ENCODE data around the gene CCDC88C. TPM values are rescaled to one million over a fixed set of nuclear protein-coding genes. Genes with fewer than 3 reads are reported as not detected.
"Not testable (repeated sequence)": the region's sequence is repeated elsewhere in the genome, so short reads cannot be mapped to it uniquely, and the experiment has no call there.

Gene CCDC88C
- total RNA-seq, 1 donor from 2014 or later: 16.5 TPM

DNA sequence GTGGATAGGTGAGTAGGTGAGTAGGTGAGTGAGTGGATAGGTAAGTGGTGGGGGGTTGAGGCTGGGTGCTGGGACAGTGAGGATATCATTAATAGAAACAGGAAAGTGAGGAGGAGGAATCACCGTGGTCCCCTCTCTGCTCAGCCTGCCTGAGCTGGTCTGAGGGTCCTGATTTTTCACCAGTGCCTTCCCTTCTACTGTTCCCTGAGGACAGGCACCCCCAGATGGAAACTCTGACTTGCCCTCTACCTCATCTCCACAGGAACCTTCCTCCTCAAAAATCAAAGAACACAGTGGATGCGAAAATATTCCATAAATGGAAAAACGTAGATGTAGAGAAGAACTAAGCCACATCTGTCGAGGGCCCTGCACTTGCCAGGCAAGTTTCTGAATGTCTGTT, 175.0 kb downstream of the CCDC88C start:
- no peak for DNase-seq

DNA sequence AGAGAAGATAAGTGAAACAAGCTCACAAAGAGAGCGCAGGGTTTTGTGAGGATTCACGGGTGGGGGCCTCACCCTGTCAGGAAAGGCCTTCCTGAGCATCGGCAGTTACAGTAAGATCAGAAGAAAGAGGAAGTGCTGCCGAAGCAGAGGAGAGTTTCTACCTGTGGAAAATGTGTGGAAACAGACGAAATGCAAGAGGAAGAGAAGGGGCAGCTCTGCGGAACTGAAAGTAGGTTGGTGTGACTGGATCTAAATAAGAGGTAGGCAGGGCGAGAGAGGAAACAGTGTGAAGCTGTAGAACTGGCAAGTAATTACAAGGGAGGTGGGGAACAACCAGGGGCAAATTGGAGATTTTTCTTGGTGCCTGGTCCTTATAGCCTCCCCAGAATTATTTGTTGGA, 175.8 kb downstream of the CCDC88C start:
- DNase-seq: no peak

- no peak for DNase-seq
These were observed 179.0 kb downstream of the CCDC88C start for GRCh38 chr14:91238661-91239060.

DNA sequence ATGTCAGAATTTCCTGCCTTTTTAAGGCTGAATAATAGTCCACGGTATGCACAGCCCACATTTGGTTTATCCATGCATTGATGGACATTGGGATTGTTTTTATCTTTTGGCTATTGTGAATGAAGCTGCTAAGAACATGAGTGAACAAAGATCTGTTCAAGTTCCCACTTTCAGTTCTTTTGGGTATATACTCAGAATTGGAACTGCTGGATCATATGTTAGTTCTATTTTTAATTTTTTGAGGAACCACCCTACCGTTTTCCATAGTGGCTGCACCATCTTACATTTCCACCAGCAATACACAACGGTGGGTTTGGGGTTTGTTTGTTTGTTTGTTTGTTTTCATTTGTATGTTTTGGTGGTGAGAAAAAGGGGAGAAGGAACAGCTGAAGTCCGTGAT, 179.5 kb downstream of the CCDC88C start:
- no peak for DNase-seq

- no peak for DNase-seq
These were observed 180.4 kb downstream of the CCDC88C start for GRCh38 chr14:91237219-91237618.

DNA sequence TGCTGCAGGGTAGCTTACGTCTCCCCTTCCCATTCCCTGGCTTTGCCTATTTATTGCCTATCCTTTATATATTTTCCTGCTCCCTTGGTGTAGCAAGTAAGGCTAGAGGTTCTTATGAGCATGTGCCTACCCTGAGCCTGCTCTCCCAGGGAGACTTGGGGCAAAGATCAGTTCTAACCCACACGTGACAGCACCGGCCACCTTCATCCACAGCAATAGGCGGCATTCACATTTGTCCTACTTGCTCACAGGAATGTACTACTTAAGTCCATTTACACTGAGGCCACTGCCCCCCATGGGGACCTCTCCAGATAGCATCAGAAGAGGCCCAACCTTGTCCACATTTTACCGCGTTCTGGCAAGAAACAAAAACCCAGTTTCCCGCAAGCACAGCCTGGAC, 181.8 kb downstream of the CCDC88C start:
- no peak for DNase-seq

DNA sequence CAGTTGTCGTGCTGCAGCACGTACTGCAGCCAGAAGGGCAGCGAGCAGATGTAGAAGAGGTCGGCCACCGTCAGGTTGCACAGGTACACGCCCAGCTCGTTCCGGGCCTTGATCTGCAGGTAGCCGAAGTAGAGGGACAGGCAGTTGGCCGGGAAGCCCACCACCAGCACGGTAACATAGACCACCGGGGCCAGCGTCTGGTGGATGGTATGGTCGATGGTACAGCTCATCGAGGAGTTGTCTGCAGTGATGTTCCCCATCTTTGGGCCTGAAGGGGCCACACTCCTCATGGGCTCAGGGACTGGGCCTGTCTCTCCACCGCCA, 182.9 kb downstream of the CCDC88C start:
- no peak for DNase-seq

DNA sequence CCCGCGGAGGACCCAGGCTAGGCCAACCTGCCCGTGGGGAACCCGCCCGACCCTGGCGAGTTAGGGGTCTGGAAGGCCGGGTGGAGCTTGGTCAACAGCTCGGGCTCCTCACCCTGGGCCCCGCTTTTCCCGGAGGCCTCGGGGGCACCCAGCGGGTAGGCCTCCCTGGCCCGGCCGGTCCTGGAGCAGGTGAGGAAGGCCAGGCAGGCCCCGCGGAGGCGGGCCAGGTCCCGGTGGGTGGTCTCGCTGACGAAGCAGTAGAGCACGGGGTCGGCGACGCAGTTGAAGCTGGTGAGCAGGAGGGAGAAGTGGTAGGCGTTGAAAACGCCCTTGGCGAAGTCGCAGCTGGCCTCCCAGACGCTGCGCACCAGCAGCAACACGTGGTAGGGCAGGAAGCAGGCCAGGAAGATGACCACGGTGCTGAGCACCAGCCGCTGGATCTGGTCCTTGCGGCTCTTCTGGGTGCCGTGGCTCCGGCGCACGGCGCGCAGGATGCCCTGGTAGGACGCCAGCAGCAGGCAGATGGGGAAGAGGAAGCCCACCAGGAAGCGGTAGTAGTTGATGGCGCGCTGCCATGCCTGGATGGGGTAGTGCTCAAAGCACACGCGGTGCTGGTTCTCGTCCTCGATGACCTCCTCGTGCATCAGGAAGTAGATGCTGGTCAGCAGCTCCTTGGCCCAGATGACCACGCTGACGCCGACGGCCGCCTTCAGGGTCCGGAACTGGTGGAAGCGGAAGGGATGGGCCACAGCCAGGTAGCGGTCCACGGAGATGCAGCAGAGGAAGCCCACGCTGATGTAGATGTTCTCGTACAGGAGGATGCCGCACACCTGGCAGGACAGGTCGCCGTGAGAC, 183.5 kb downstream of the CCDC88C start:
- DNase-seq: no peak

DNA sequence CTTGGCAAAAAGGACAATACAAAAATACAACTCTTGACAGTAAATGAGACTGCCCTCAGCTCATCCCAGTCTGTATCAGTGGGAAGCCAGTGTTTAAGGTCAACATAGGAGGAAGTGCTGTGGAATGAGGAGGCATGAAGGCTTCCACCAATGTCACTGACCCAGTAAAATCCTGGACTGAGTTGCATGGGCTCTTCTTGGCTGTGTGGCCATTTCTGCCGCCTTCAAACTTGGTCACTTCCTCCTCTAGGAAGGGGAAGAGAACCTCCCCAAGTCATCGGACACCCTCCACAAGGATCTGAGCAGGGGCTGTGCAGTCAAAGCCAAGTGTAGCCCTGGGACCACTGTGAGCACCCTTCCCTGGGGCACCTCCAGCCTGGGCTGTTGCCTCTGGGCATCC, 185.0 kb downstream of the CCDC88C start:
- no peak for DNase-seq

DNA sequence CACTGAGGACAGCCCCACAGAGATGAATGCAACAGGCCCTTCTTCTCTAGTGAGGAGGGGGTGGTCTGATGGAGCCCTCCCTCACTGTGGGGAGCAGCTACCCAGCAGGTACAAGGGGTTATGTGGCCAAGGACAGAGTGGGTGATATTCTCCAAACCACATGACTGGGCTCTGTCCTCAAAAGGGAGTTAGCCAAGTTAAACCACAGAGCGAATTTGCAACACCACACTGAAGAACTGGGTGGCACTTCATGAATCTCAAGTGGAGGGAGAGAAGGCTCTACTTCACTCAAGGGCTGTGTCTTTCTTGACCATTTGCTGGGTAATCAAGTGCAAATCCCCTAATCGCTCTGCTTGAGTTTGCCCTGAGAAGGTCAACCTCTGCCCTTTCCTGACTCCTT, 185.6 kb downstream of the CCDC88C start:
- DNase-seq: no peak

DNA sequence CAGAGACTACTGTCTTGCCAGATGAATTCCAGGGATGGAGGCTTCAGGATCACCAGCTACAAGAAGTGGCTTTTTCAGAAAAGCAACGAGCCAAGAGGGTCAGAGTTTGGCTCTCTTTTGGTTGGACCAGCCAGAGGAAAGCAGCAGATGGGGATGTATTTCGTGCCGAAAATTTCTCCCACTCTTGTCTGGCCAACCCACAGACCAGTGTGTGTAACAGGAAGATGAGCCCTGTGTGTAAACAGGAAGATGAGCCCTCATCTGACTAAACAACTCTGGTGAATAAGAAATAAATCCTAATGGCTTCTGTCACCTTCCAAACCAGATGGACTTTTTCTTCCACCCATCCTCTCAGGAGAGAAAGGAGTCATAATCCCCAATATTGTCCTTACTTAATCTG, 186.2 kb downstream of the CCDC88C start:
- no peak for DNase-seq

GRCh38 chr14:91230397-91231035, 187.1 kb downstream of the CCDC88C start:
- DNase-seq: no peak

GRCh38 chr14:91229743-91230200, 187.8 kb downstream of the CCDC88C start:
- DNase-seq: no peak

GRCh38 chr14:91229005-91229382, 188.6 kb downstream of the CCDC88C start:
- no peak for DNase-seq

DNA sequence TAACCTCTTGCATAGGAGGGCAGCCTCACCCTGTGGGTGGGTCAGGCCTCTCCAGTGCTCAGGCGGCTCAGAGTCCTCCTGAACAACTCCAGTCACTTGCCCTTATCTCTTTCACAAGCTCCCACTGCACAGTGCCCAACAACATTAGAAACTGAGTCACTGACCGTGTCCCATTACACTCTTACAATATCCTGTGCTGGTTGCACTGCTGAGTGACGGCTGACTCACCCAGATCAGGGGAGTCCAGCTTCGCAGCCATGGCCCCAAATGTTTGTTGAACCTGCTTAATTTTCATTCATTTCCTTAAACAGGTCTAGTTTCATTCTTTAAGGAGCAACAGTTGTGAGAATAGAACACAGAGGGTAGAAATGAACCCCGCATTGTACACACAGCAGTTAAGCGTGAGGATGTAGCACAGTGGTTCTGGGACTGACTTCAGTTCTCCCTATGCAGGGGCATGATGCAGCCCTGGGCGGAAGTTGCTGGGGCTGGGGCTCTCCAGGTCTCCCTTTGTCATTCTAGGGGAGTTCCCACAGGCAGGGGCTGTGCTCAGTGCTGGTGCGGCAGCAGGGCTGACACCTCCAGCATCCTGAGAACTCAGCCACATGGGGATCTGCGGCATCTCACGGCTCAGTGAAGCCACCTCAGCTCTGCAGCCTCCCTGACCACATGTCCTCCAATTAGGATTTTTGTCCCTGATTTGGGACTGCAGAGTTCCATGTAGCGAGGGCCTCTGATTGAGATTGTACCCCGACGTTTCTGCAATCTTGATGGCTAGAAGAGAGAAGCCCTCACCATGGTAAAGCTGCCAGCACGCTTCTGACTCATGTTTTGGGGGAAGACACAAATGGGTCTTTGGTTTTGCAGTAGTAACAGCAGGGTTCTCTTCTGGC, 189.3 kb downstream of the CCDC88C start:
- no peak for DNase-seq

- no peak for DNase-seq
These were observed 190.4 kb downstream of the CCDC88C start for GRCh38 chr14:91227183-91227628.

GRCh38 chr14:91226360-91226759, 191.3 kb downstream of the CCDC88C start:
- not testable (repeated sequence) for DNase-seq

GRCh38 chr14:91225025-91225424, 192.6 kb downstream of the CCDC88C start:
- no peak for DNase-seq

DNA sequence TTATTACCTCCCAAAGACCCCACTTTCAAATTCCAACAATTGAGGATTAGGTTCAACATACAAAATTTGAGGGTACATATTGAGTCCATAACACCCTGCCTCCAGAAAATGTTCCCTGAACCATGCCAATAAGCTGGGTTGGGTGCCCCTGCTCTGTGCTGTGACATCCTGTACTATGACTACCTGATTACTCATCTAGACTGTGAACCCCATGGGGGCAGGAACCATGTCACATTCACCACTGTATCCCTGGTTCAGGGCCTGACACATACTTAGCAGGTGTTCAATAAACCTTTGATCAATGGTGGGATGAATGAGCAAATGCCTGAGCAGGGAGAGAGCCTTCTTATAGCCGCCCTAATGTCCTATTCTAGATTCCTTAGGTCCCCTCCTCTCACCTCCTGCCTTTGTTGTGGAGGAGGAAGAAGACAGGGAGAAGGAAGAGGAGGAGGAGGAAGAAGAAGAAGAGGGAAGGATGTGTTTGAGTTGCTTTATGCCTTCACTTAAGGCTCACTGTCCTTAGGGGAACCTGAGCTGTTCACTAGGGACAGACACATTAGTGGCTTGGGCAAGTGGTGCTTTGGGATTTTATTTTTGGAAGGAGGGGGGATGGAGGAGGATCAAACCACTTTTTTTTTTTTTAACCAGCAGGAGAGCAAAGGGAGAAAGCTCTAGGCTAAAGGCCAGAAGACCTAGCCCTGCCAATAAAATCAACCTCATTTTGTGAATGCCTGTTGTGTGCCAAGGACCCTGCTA, 194.4 kb downstream of the CCDC88C start:
- DNase-seq: no peak

Measured in skin of body (tissue), 2 donors.